ENCODE results near the gene DCP2.
"Not testable (repeated sequence)": the region's sequence is repeated elsewhere in the genome, so short reads cannot be mapped to it uniquely, and the experiment has no call there.

Gene DCP2

DNA sequence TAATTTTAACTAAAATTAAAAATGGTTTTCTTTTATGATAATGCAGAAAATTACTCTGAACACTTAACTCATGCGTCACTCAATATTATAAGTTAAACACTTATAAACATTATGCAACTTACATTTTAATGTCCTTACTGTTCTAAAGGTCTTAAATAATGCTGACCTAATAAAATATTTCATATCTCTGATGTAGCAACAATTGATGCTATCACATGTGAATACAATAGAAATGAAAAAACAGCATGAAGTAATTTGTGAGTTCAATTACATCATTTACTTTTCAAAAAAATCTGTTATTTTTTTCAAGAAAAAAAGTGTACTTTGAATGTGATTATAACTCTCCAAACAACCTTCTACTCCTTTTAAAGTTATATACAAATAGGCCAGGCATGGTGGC is 28.1 kb upstream of the DCP2 start:
- no peaks in the 10 kb centered on the region for H4K20me1 ChIP-seq
- H3K27ac ChIP-seq = no peak overlapping the region
- no peaks in the 10 kb centered on the region for H3K27me3 ChIP-seq
- H3K4me2 ChIP-seq = no peak overlapping the region
- H3K9me3 ChIP-seq = no peaks in the 10 kb centered on the region
- H3K4me3 ChIP-seq = no peak overlapping the region
- no peaks in the 10 kb centered on the region for H3K4me1 ChIP-seq
- H3K36me3 ChIP-seq = no peaks in the 10 kb centered on the region
- H3K9ac ChIP-seq = no peak overlapping the region
- TF ChIP-seq Cebpa-rat (IDR thresholded peaks at IDR 0.05) = no peak

- peaks cover 6% of the 10 kb centered on the region; the same call in 1 of the 2 replicates for H3K9me3 ChIP-seq
- no peaks in the 10 kb centered on the region for H3K27me3 ChIP-seq
- H3K27ac ChIP-seq = no peak overlapping the region
- H3K36me3 ChIP-seq = no peaks in the 10 kb centered on the region
- no peaks in the 10 kb centered on the region for H3K4me1 ChIP-seq
- H4K20me1 ChIP-seq = no peaks in the 10 kb centered on the region
- TF ChIP-seq Cebpa-rat (IDR thresholded peaks at IDR 0.05) = no peak
- H3K4me3 ChIP-seq = no peak overlapping the region
- H3K4me2 ChIP-seq = no peak overlapping the region
- no peak overlapping the region for H3K9ac ChIP-seq
Observed at GRCh38 chr5:112951124-112951702, 25.4 kb upstream of the DCP2 start.

GRCh38 chr5:112956606-112957005 is 20.0 kb upstream of the DCP2 start:
- peaks cover 6% of the 10 kb centered on the region; the same call in 1 of the 2 replicates for H3K9me3 ChIP-seq
- H3K27ac ChIP-seq = no peak overlapping the region
- H3K4me2 ChIP-seq = no peak overlapping the region
- no peak overlapping the region for H3K9ac ChIP-seq
- H3K4me3 ChIP-seq = no peak overlapping the region
- no peak for TF ChIP-seq Cebpa-rat (IDR thresholded peaks at IDR 0.05)
- H3K36me3 ChIP-seq = no peaks in the 10 kb centered on the region
- no peaks in the 10 kb centered on the region for H4K20me1 ChIP-seq
- no peaks in the 10 kb centered on the region for H3K27me3 ChIP-seq
- no peaks in the 10 kb centered on the region for H3K4me1 ChIP-seq

DNA sequence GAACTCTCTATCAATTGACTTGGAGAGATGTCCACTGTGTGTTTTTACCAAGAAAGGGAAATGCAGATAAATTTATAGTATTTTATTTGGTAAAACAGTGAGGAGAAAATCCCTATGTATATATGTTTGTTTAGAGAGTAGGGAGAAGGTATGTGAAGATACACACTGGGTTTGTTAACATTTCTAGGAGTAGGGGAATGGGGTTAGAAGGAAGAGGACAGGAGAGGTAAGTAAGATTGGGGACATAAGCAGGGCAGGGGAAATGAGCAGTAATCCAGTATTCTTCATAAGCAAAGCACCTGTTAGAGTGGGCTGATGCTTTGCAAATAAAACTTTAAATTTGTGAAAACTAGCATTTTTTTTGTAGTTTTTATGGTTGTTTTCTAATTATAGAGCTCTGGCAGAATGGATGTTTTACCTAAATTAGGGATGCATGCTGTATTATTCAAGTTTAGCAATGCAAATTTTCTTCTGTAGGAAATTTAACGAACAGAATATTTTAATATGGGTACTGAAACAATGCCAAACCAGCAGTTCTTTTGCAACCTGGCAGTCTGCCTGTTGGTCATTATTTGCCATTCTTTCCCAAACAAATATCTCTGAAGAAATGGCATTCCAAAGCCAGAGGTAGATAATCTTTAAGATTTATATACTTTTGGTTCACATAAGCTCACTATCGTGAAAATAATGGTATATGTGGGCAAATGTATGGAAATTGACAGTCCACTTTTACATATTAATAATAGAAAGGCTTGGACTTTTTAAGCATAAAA is 19.4 kb upstream of the DCP2 start:
- no peak overlapping the region for H3K27ac ChIP-seq
- H3K9me3 ChIP-seq = peaks cover 6% of the 10 kb centered on the region; the same call in 1 of the 2 replicates
- H3K36me3 ChIP-seq = no peaks in the 10 kb centered on the region
- no peaks in the 10 kb centered on the region for H3K27me3 ChIP-seq
- no peaks in the 10 kb centered on the region for H4K20me1 ChIP-seq
- TF ChIP-seq Cebpa-rat (IDR thresholded peaks at IDR 0.05) = no peak
- no peaks in the 10 kb centered on the region for H3K4me1 ChIP-seq
- no peak overlapping the region for H3K9ac ChIP-seq
- H3K4me3 ChIP-seq = no peak overlapping the region
- no peak overlapping the region for H3K4me2 ChIP-seq

- no peaks in the 10 kb centered on the region for H3K4me1 ChIP-seq
Observed at GRCh38 chr5:112958093-112959088, 18.2 kb upstream of the DCP2 start.

GRCh38 chr5:112959872-112960271 is 16.7 kb upstream of the DCP2 start:
- not testable (repeated sequence) for H3K4me3 ChIP-seq, H3K36me3 ChIP-seq, H3K4me1 ChIP-seq, H3K9me3 ChIP-seq, H3K27ac ChIP-seq, H4K20me1 ChIP-seq, H3K27me3 ChIP-seq, H3K9ac ChIP-seq, H3K4me2 ChIP-seq

More at GRCh38 chr5:112958093-112959088, 18.2 kb upstream of the DCP2 start:
- Histone ChIP-seq H3K9ac (no peak overlapping the region), H3K4me3 (no peak overlapping the region), H3K27me3 (no peaks in the 10 kb centered on the region), H4K20me1 (no peaks in the 10 kb centered on the region), H3K9me3 (peaks cover 6% of the 10 kb centered on the region; the same call in 1 of the 2 replicates), H3K4me2 (no peak overlapping the region), H3K27ac (no peak overlapping the region), H3K36me3 (no peaks in the 10 kb centered on the region)
- no peak for TF ChIP-seq Cebpa-rat (IDR thresholded peaks at IDR 0.05)

DNA sequence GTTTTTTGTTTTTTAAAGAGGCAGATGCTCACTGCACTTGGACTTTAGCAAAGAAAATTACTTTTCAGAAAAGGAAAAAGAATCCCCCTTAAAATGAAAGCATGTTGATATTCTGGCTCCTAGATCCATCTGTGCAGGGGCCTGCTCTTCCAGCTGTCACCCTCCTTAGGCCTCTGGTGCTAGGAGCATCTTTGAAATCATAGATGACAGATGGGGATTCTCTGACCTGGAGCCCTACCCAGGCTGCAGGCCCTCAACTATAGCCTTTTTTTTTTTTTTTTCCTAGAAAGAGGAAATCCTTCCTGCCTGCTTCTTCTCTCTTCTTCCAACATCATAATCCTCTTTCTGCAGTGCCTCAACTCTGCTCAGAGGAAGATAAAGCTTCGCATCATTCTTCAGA is 16.3 kb upstream of the DCP2 start:
- no peak overlapping the region for H3K4me2 ChIP-seq
- H3K27ac ChIP-seq = no peak overlapping the region
- H3K9ac ChIP-seq = no peak overlapping the region
- H3K9me3 ChIP-seq = no peaks in the 10 kb centered on the region
- no peaks in the 10 kb centered on the region for H3K27me3 ChIP-seq
- no peaks in the 10 kb centered on the region for H4K20me1 ChIP-seq
- no peak for TF ChIP-seq Cebpa-rat (IDR thresholded peaks at IDR 0.05)
- no peak overlapping the region for H3K4me3 ChIP-seq
- peaks cover 6% of the 10 kb centered on the region; the same call in 1 of the 2 replicates for H3K4me1 ChIP-seq
- H3K36me3 ChIP-seq = no peaks in the 10 kb centered on the region

- no peak overlapping the region for H3K27ac ChIP-seq
- H3K36me3 ChIP-seq = no peaks in the 10 kb centered on the region
- H3K4me1 ChIP-seq = peaks cover 6% of the 10 kb centered on the region; the same call in 1 of the 2 replicates
- no peaks in the 10 kb centered on the region for H3K9me3 ChIP-seq
- H3K4me3 ChIP-seq = no peak overlapping the region
- no peaks in the 10 kb centered on the region for H3K27me3 ChIP-seq
- H4K20me1 ChIP-seq = no peaks in the 10 kb centered on the region
- TF ChIP-seq Cebpa-rat (IDR thresholded peaks at IDR 0.05) = no peak
- H3K9ac ChIP-seq = no peak overlapping the region
- H3K4me2 ChIP-seq = no peak overlapping the region
Observed at GRCh38 chr5:112960863-112961504, 15.6 kb upstream of the DCP2 start.

DNA sequence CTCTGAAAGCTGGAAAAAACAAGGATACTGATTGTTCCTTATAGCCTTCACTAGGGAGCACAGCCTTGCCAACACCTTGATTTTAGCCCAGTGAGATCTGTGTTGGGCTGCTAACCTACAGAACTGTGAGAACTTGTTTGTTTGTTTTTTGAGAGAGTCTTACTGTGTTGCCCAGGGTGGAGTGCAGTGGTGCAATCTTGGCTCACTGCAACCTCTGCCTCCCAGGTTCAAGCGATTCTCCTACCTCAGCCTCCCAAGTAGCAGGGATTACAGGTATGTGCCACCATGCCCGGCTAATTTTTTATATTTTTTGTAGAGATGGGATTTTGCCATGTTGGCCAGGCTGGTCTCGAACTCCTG is 13.2 kb upstream of the DCP2 start:
- H3K36me3 ChIP-seq, H3K4me2 ChIP-seq, H3K27ac ChIP-seq, H3K9ac ChIP-seq, H3K4me1 ChIP-seq, H3K4me3 ChIP-seq, H4K20me1 ChIP-seq, H3K27me3 ChIP-seq, H3K9me3 ChIP-seq: not testable (repeated sequence)
